HG03565 (cell line): Measurements from ENCODE around the gene MTF2.
"Not testable (repeated sequence)": the region's sequence is repeated elsewhere in the genome, so short reads cannot be mapped to it uniquely, and the experiment has no call there.

ENCODE experiments used
- ATAC-seq: cut with Tn5 transposase; IDR thresholded peaks from one replicate; pipeline ENCODE4 v1.9.1; 2021; ENCODE audit warnings: mild to moderate bottlenecking, moderate library complexity; ENCODE audit not compliant: unreplicated experiment

Gene MTF2

GRCh38 chr1:93140106-93140505 is 61.0 kb downstream of the MTF2 start:
- ATAC-seq: no peak

DNA sequence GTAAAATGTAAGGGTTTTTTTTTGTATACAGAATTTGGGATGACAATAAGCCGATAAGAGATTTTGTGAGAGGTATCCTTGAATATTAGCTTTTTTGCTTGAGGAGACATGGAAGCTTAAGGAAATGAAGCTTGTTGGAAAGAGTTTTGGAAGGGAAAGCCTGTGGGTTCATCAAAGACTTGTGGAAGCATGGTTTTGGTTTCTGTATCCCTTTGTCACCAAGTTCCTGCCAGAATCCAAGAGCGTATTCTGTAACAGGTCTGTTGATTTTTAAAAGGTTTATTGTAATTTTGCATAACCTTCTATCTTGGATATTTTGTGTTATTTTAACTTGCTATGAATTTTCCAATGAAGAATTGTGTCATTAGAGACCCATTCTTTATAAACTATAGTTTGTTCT is 63.1 kb downstream of the MTF2 start:
- no peak for ATAC-seq

- ATAC-seq: no peak
Measured at GRCh38 chr1:93143136-93143535, 64.1 kb downstream of the MTF2 start.

- no peak for ATAC-seq
Measured at GRCh38 chr1:93143769-93144168, 64.7 kb downstream of the MTF2 start.

DNA sequence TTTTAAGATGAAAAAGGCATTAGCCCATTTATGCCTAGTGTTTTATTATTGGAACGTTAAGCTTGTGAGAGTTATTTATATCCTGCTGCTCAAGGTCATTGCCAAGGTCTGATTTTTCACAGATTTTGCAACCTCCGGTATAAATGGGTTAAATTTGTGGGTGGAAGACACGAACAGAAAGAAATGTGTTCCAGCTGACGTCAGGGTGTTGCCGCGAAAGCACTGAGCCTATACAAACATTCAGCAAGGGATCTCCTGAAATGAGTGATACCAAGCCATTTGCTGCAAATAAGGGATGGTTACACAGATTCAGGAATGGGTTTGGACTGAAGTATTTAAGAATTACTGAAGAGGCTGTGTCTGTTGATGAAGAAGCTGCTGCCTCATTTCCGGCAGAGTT is 68.9 kb downstream of the MTF2 start:
- no peak for ATAC-seq

- ATAC-seq: no peak
Measured at GRCh38 chr1:93150729-93151128, 71.6 kb downstream of the MTF2 start.

DNA sequence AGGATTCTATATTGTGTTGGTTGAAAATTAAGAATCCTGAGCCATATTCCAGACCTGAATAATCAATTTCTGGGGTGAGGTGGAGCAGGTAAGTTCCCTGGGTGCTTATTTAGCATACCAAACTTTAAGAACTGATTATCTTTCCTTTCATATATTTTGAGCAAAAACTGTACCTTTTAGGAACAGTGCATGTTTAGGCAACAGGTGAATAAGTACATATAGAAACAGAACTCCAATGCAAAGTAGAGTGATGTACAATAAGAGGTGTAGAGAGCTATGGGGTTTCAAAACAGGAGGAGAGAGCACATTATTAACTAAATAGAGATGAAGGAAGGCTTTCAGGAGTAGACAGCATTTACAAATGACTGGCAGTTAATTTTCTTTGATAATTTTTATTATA is 72.4 kb downstream of the MTF2 start:
- ATAC-seq: no peak

GRCh38 chr1:93152835-93153234 is 73.8 kb downstream of the MTF2 start:
- no peak for ATAC-seq

GRCh38 chr1:93154898-93155297 is 75.8 kb downstream of the MTF2 start:
- no peak for ATAC-seq

- ATAC-seq: no peak
Measured at GRCh38 chr1:93155335-93155734, 76.3 kb downstream of the MTF2 start.

- no peak for ATAC-seq
Measured at GRCh38 chr1:93159337-93159736, 80.3 kb downstream of the MTF2 start.

DNA sequence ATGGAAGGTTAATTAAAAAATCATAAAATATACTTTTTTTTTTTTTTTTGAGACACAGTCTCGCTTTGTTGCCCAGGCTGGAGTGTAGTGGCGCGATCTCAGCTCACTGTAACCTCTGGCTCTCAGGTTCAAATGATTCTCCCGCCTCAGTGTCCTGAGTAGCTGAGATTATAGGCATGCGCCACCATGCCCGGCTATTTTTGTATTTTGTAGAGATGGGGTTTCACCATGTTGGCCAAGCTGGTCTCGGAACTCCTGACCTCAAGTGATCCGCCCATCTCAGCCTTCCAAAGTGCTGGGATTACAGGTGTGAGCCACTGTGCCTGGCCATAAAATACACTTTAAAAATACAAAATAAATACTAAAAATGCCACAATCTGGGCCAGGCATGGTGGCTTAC is 84.2 kb downstream of the MTF2 start:
- not testable (repeated sequence) for ATAC-seq

GRCh38 chr1:93164816-93165215 is 85.7 kb downstream of the MTF2 start:
- ATAC-seq: no peak

DNA sequence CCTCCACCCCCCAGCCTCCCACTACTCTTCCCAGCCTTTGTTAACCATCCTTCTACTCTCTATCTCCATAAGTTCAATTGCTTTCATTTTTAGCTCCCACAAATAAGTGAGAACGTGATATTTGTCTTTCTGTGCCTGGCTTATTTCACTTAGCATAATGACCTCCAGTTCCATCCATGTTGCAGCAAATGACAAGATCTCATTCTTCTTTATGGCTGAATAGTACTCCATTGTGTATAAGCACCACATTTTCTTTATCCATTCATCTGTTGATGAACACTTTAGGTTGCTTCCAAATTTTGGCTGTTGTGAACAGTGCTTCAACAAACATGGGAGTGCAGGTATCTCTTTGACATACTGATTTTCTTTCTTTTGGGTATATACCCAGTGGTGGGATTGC is 86.8 kb downstream of the MTF2 start:
- ATAC-seq: not testable (repeated sequence)

- ATAC-seq: no peak
Measured at GRCh38 chr1:93167006-93167405, 87.9 kb downstream of the MTF2 start.

- ATAC-seq: not testable (repeated sequence)
Measured at GRCh38 chr1:93170141-93170678, 91.1 kb downstream of the MTF2 start.

GRCh38 chr1:93171549-93172034 is 92.5 kb downstream of the MTF2 start:
- no peak for ATAC-seq

- no peak for ATAC-seq
Measured at GRCh38 chr1:93172778-93173177, 93.7 kb downstream of the MTF2 start.

DNA sequence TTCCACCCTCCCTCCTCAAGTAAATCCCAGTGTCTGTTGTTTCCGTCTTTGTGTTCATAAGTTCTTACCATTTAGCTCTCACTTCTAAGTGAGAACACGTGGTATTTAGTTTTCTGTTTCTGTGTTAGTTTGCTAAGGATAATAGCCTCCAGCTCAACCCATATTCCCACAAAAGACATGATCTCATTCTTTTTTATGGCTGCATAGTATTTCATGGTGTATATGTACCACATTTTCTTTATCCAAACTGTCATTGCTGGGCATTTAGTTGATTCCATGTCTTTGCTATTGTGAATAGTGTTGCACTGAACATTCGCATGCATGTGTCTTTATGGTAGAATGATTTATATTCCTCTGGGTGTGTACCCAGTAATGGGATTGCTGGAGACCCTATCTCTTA is 95.6 kb downstream of the MTF2 start:
- not testable (repeated sequence) for ATAC-seq

- ATAC-seq: no peak
Measured at GRCh38 chr1:93177991-93178390, 98.9 kb downstream of the MTF2 start.

DNA sequence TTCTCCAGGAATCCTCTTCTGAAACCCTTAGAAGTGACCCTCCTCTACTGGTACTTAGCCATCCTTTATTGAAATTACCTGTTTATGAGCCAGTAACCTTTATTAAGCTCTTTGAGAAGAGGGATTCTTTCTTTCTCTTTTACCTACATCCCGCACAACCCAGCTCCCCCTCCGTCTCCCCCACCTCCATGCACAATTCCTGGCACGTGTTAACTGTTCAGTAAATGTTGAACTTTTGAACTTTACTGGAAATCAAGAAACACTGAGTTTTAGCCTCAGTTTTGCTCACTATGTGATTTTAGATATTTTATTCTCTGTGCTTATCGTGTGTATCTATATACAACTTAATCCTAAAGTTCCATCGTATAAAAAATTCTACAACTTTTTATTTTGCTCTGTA is 99.3 kb downstream of the MTF2 start:
- ATAC-seq: no peak

GRCh38 chr1:93179886-93180722 is 101.0 kb downstream of the MTF2 start, which contains the start of gene TMED5:
Gene TMED5 (minus strand): TSS chr1:93180413. CDS start chr1:93180242, 171 bp downstream.
- peak; percentile 76 for ATAC-seq
